ENCODE measurements around the gene REV3L. TPM values are rescaled to one million over a fixed set of nuclear protein-coding genes. Genes with fewer than 3 reads are reported as not detected.

The REV3L gene
- total RNA-seq, 1 experiment from 2014 or later, result 12.8 TPM

DNA sequence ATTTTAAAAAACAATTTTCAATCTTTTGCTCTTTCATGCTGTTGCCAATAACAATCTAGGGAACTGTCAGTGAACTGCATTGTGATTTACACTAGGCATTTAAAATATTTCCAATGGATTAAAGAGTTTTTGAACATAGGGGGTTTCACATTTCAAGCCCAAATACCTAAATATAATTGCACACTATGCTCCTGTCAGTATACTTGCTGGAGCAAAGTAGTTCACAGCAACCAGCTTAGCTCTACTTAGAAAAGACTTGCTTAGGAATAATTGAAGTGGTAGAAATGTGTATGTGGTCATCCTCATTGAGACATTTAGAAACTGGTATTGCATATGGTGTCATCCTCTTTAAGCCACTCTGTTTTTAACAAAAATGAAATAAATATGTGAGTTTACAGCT is 41.7 kb upstream of the REV3L start:
- Histone ChIP-seq H3K36me3 (ENCODE audit: control insufficient read depth in 1 of 2, insufficient read depth in 2 of 2, low read length in 2 of 2) (no peaks in the 10 kb centered on the region), H2AFZ (ENCODE audit: low read depth, low read length, poor library complexity, severe bottlenecking) (no peak overlapping the region), H3K27me3 (ENCODE audit: insufficient read depth, low read length) (no peaks in the 10 kb centered on the region), H3K4me2 (ENCODE audit: low read length) (no peak overlapping the region), H3K9me3 (ENCODE audit: control insufficient read depth in 1 of 2, insufficient read depth in 1 of 2, low read depth in 1 of 2, low read length in 2 of 2) (no peaks in the 10 kb centered on the region), H3K9me2 (ENCODE audit: insufficient read depth) (no peaks in the 10 kb centered on the region), H4K20me1 (ENCODE audit: insufficient read depth) (no peaks in the 10 kb centered on the region), H3K4me1 (ENCODE audit: control insufficient read depth in 1 of 2, insufficient read depth in 2 of 2, low read length in 2 of 2) (no peaks in the 10 kb centered on the region), H3K9ac (ENCODE audit: low read length) (no peak overlapping the region), H3K27ac (ENCODE audit: low read depth, low read length) (no peak overlapping the region), H3K79me2 (ENCODE audit: insufficient read depth, low read length) (no peaks in the 10 kb centered on the region), H3K4me3 (replicated peaks in 1 of 2; ENCODE audit: low read depth in 1 of 2, low read length in 2 of 2) (no peak overlapping the region)
- POLR2A ChIA-PET, result no interaction called here
- ATAC-seq (no peak), DNase-seq (ENCODE audit: low read depth, low spot score) (no peak)
- no peak for TF ChIP-seq POLR2AphosphoS5 (IDR thresholded peaks at IDR 0.05; ENCODE audit: low read depth, low read length)
- TF ChIP-seq ZNF274 (IDR thresholded peaks at IDR 0.05; ENCODE audit: low read depth, low read length), result no peak
- TF ChIP-seq EZH2 (IDR thresholded peaks at IDR 0.05), result no peak
- no peak for TF ChIP-seq EGR1 (IDR thresholded peaks at IDR 0.05; ENCODE audit: low read depth)
- BruUV-seq (replicated peaks), result no TSS peak
- RAD21 ChIA-PET (ENCODE audit: low non-redundant PET in 1 of 2, low total read pairs in 2 of 2, uncharacterized antibody in 2 of 2, unreplicated experiment in 2 of 2), result no interaction called here
- intact Hi-C loops (cut with micrococcal nuclease), result no loop called here
- CTCF ChIA-PET, result no interaction called here

DNA sequence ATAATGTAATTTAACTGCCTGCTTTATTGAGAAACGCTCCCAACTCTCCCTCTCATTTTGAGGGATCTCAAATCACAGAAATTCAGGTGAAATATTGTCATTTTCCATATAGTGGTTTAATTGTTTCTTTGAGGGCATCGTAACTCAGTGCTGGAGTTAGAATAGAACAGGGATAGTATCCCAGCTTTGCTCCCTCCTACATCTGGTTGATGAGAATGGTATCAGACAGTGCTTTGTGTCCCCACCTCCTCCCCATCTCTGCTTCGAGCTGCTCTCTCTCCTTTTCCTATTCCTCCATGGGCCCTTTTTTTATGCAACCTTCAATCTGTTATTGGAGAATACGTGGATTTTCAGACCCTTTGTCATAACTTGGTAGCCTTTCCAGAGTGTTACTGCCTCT is 41.2 kb upstream of the REV3L start:
- H3K4me1 ChIP-seq (ENCODE audit: control insufficient read depth in 1 of 2, insufficient read depth in 2 of 2, low read length in 2 of 2), result no peaks in the 10 kb centered on the region

More for the DNA sequence above, 41.2 kb upstream of the REV3L start:
- DNase-seq (ENCODE audit: low read depth, low spot score), result no peak
- TF ChIP-seq ZFX (IDR thresholded peaks at IDR 0.05) (no peak), CEBPB (IDR thresholded peaks at IDR 0.05; ENCODE audit: low read depth) (no peak), ZNF274 (IDR thresholded peaks at IDR 0.05; ENCODE audit: low read depth, low read length) (no peak), TCF7L2 (IDR thresholded peaks at IDR 0.05; ENCODE audit: borderline replicate concordance, extremely low read depth, insufficient read depth, insufficient read length) (no peak), SP1 (IDR thresholded peaks at IDR 0.05; ENCODE audit: low read depth) (no peak), JUND (IDR thresholded peaks at IDR 0.05) (no peak), YY1 (IDR thresholded peaks at IDR 0.05; ENCODE audit: extremely low read depth, insufficient replicate concordance, low read depth, low read length) (no peak), SIN3A (IDR thresholded peaks at IDR 0.05; ENCODE audit: low read depth) (no peak), RAD21 (IDR thresholded peaks at IDR 0.05; ENCODE audit: low read depth) (no peak)
- TF ChIP-seq, protein P1, sequence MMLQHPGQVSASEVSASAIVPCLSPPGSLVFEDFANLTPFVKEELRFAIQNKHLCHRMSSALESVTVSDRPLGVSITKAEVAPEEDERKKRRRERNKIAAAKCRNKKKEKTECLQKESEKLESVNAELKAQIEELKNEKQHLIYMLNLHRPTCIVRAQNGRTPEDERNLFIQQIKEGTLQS (IDR thresholded peaks at IDR 0.05), result no peak
- TF ChIP-seq, protein P2, sequence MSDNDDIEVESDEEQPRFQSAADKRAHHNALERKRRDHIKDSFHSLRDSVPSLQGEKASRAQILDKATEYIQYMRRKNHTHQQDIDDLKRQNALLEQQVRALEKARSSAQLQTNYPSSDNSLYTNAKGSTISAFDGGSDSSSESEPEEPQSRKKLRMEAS (IDR thresholded peaks at IDR 0.05), result no peak
- TF ChIP-seq, protein P3, sequence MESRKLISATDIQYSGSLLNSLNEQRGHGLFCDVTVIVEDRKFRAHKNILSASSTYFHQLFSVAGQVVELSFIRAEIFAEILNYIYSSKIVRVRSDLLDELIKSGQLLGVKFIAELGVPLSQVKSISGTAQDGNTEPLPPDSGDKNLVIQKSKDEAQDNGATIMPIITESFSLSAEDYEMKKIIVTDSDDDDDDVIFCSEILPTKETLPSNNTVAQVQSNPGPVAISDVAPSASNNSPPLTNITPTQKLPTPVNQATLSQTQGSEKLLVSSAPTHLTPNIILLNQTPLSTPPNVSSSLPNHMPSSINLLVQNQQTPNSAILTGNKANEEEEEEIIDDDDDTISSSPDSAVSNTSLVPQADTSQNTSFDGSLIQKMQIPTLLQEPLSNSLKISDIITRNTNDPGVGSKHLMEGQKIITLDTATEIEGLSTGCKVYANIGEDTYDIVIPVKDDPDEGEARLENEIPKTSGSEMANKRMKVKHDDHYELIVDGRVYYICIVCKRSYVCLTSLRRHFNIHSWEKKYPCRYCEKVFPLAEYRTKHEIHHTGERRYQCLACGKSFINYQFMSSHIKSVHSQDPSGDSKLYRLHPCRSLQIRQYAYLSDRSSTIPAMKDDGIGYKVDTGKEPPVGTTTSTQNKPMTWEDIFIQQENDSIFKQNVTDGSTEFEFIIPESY (IDR thresholded peaks at IDR 0.05; ENCODE audit: extremely low read depth, insufficient replicate concordance, low read length), result no peak
- no peaks in the 10 kb centered on the region for H3K9me3 ChIP-seq (ENCODE audit: control insufficient read depth in 1 of 2, insufficient read depth in 1 of 2, low read depth in 1 of 2, low read length in 2 of 2)
- no peak overlapping the region for H3K9ac ChIP-seq (ENCODE audit: low read length)
- CTCF ChIA-PET, result no interaction called here
- RAD21 ChIA-PET (ENCODE audit: low non-redundant PET in 1 of 2, low total read pairs in 2 of 2, uncharacterized antibody in 2 of 2, unreplicated experiment in 2 of 2), result no interaction called here
- no peak overlapping the region for H3K4me2 ChIP-seq (ENCODE audit: low read length)
- POLR2A ChIA-PET, result no interaction called here
- H3K27me3 ChIP-seq (ENCODE audit: insufficient read depth, low read length), result no peaks in the 10 kb centered on the region
- H3K4me3 ChIP-seq (replicated peaks in 1 of 2; ENCODE audit: low read depth in 1 of 2, low read length in 2 of 2), result no peak overlapping the region
- no peaks in the 10 kb centered on the region for H3K79me2 ChIP-seq (ENCODE audit: insufficient read depth, low read length)
- H3K36me3 ChIP-seq (ENCODE audit: control insufficient read depth in 1 of 2, insufficient read depth in 2 of 2, low read length in 2 of 2), result no peaks in the 10 kb centered on the region
- no peaks in the 10 kb centered on the region for H3K9me2 ChIP-seq (ENCODE audit: insufficient read depth)
- no peak overlapping the region for H2AFZ ChIP-seq (ENCODE audit: low read depth, low read length, poor library complexity, severe bottlenecking)
- H3K27ac ChIP-seq (ENCODE audit: low read depth, low read length), result no peak overlapping the region
- no peak for ATAC-seq
- no TSS peak for BruUV-seq (replicated peaks)
- no peaks in the 10 kb centered on the region for H4K20me1 ChIP-seq (ENCODE audit: insufficient read depth)
- intact Hi-C loops (cut with micrococcal nuclease), result no loop called here
